Measurements from ENCODE around the gene LRRC47.

LRRC47 gene

GRCh38 chr1:3785456-3786157 lies 10.7 kb downstream of the LRRC47 start:
- FAIRE-seq, result no peak

GRCh38 chr1:3785045-3785444 lies 11.3 kb downstream of the LRRC47 start:
- no peak for FAIRE-seq

DNA sequence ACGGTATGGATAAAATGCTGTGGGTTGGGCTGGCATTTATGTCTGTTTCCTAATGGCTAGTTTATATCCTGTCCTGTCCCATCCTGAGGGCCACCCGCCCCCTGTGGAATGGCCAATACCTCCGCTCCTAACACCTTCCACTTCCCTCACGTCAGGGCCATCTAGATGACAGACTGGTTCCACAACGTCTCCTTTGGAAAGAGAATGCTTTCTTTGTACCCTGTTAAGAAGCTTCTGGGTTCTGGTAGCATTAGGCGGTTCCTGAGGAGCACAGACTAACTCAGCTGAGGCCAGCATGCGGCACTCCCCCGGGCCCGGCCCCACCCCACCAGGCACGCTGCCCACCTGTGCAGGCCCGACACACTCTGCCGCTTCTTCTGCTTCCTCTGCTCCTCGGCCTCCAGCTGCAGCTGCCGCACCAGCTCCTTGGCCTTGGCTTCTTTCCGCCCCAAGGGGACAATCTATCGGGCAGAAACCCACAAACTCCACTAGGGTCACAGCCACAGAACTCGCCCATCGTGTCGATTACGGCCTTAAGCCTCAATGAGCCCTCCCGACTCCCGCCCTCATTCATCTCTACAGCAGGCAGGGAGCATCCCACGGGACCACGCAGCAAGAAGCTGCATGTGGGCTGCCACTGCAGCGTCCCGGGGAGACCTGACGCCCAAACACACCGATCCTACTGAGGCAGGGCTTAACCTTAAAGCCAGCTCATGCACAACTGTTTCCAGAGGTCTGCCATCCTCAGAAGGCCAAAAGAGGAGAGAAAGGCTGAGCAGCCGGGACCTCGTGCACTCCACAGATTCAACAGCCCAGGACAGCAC lies 12.4 kb downstream of the LRRC47 start:
- FAIRE-seq, result no peak

DNA sequence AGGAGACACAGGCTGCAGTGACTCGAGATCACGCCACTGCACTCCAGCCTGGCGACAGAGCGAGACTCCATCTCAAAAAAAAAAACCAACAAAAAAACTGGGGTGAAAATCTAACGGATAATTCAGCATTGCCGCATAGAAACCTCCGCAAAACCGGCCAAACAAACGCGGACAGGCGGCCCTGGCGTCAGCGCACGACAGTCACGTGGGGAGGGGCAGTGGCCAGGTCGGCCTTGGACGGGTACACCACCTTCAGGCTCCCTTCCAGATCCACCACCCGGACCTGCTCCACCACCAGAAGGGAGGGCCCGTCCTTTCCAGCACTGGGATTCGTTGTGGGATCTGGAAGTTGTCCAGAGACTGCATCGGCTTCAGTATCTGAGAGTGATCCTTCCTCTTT lies 15.4 kb downstream of the LRRC47 start:
- no peak for FAIRE-seq

GRCh38 chr1:3779912-3780416 lies 16.3 kb downstream of the LRRC47 start:
- FAIRE-seq, result no peak

DNA sequence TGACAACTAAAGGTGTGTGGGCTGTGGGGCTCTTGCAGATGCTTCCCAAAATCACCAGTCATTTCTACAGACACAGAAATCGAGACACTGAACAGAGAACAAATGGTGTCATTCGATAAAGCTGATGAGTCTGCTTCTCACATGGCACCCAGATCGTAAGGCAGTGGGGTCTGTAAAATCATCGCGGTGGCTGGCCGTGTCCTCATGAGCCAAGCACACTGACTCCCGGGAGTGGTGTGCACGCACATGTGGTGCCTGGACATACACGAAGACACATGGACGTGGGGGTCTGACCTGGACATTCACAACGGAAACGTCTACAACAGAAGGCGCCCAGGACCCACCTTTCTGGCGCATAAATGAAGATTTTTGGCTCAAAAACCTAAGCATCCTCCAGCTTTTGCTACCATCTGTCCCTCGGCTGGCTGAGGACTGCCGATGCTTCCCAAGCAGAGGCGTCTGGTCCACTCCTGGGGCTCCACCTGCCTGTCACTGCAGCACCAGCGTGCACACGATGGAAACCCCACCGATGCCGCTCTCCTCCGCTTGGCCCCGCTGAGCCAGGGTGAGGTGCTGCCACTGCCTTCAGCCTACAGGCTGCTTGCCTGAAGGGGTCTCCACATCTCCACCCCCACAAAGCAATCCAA lies 16.9 kb downstream of the LRRC47 start:
- no peak for FAIRE-seq

GRCh38 chr1:3778590-3779264 lies 17.6 kb downstream of the LRRC47 start:
- no peak for FAIRE-seq

GRCh38 chr1:3777647-3778589 lies 18.4 kb downstream of the LRRC47 start:
- FAIRE-seq, result no peak

- no peak for FAIRE-seq
These were observed 19.2 kb downstream of the LRRC47 start for GRCh38 chr1:3777078-3777547.

- no peak for FAIRE-seq
These were observed 19.9 kb downstream of the LRRC47 start for GRCh38 chr1:3776231-3776961.

DNA sequence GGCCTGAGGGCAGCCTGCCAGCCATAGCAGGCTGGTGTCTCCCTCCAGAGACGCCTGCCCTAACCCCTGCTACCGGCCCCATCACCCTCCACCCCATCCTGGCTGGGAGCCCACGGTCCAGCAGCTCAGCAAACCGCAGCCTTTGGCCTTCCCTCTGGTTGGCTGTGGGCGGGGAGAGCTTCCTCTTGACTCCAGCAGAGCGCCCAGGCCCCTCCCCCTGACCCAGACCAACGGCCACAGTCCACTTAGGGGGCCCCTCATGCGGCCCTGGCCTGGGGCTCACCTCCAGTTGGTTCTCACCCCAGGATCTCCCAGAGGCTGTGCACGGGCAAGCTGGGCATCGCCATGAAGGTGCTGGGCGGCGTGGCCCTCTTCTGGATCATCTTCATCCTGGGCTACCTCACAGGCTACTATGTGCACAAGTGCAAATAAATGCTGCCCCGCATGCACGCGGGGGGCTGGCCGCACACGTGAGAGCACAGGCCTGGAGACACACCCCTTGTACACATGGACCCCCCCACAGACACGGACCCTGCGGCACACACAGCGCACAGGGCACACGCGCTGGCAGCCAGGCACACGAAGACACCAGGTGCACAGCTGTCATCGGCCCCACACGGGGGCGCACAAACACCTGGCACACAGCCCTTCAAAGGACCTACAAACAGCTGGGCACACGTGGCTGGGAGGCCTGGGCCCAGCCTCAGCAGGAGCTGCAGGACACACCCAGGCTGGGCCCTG lies 20.6 kb downstream of the LRRC47 start:
- FAIRE-seq, result no peak

GRCh38 chr1:3774946-3775489 lies 21.3 kb downstream of the LRRC47 start:
- FAIRE-seq, result no peak

GRCh38 chr1:3774276-3774945 lies 21.9 kb downstream of the LRRC47 start:
- FAIRE-seq, result no peak

DNA sequence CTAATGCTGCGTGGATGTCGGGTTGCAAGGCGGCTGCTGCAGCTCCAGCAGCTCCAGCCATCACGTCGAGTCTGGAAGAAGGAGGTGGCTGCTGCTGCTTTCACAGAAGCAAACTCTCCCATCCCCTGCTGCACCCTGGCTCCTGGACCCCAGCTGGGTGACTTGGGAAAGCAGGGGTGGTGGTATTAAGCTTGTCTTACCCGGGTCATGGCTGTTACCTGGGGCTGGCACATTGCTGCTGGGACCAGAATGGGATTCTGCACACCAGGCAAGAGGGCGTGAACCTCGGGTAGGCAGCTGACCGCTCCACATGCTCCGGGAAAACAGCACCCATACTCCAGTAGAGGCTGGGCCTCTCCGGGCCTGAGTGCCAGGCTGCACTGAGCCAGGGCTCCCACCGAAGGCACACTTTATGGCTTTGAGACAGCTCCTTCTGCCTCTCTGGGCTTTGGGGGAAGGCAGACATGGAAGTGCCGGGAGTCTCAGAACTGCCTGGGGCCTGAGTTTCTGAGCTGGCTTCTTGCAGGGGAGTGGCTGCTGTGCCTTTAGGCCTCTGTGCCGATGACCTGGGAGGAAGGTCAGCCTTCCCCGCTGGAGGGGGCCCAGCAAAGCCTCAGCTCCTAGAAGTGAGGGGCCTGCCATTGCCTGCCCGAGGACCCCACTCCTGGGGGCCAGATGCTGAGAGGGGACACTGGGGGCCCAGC lies 22.6 kb downstream of the LRRC47 start:
- no peak for FAIRE-seq

- no peak for FAIRE-seq
These were observed 23.4 kb downstream of the LRRC47 start, which contains the start of gene SMIM1 for GRCh38 chr1:3772715-3773571. SMIM1 (plus strand) TSS chr1:3772749; CDS start chr1:3775374, 2,625 bp downstream.

DNA sequence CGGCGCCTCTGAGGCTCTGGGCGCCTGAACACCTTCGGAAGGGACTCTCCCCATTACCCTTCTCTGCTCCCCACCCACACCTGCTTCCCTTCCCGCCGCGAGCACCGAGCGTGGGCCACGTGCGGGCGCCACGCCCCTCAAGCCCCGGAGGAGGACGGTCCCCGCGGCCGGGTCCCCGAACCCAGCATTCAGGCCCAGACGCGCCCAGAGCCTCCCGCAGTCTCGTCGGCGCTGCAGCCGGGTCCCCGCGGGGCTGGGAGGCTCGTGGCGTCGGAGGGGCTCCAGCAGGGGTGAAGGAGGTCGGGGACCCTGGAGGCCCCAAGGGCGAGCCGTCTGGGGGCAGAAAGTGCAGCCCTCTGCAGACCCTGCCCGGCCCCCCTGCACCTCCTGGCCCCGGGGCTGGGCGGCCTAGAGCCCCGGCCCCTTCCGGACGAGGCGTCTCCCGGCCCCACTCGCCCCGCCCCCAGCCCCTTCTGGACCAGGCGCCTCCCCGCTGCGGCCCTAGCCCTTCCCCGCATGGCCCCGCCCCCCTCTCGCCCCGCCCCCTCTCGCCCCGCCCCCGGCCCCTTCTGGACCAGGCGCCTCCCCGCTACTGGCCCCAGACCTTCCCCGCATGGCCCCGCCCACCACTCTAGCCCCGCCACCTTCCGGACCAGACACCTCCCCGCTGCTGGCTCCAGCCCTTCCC lies 24.1 kb downstream of the LRRC47 start:
- FAIRE-seq, result no peak

Measured in islet of Langerhans (tissue), 1 donor.